HEK293 (cell line): ENCODE data around the gene IL16.

Experiments used
- CTCF ChIA-PET: fragments of 350-600 bp; formaldehyde crosslinking; extraction: SDS; loops from one replicate; lab custom pipeline; 2021; ENCODE audit warnings: antibody characterized with exemption; lab: Yijun Ruan, JAX
- POLR2A ChIA-PET: fragments of 300-600 bp; formaldehyde crosslinking; extraction: SDS; loops from one replicate; lab custom pipeline; 2020; ENCODE audit warnings: antibody characterized with exemption, inconsistent platforms; lab: Yijun Ruan, JAX
- H3K27ac ChIP-seq: fragments of 200-500 bp; sonication (Bioruptor generic); 2 replicates; pipeline ENCODE4 v1.5.1; 2014; ENCODE audit warnings: low read depth, low read length, control low read depth, inconsistent platforms; ENCODE audit errors: extremely low read depth
- H3K36me3 ChIP-seq, 2 experiments: fragments of 200-500 bp in 1 of 2; sonication (Bioruptor generic) in 1 of 2; 1 replicate in 1 of 2; 2 replicates in 1 of 2; pipeline ENCODE4 v1.5.1; 2014 to 2017; ENCODE audit warnings: inconsistent platforms in 2 of 2, low read length in 2 of 2; ENCODE audit not compliant: control insufficient read depth in 2 of 2, insufficient read depth in 1 of 2
- H3K4me1 ChIP-seq: fragments of 200-500 bp; sonication (Bioruptor generic); 2 replicates; pipeline ENCODE4 v1.5.1; 2014; ENCODE audit warnings: mild to moderate bottlenecking, low read length, inconsistent platforms; ENCODE audit not compliant: control insufficient read depth, insufficient read depth
- H3K4me3 ChIP-seq: 2 replicates; pipeline ENCODE4 v1.5.1; 2011; ENCODE audit warnings: low read depth, mild to moderate bottlenecking, control low read depth, low read length, moderate library complexity
- H3K9me3 ChIP-seq: fragments of 200-500 bp; sonication (Bioruptor generic); 2 replicates; pipeline ENCODE4 v1.5.1; 2014; ENCODE audit warnings: low read depth, low read length, inconsistent platforms; ENCODE audit not compliant: control insufficient read depth, insufficient read depth
- HOXC10 ChIP-seq: sonication (generic); formaldehyde crosslinking; IDR thresholded peaks from 2 replicates; pipeline ENCODE4 v1.8.1; 2023; ENCODE audit warnings: mild to moderate bottlenecking, missing genetic modification reagents
- MYNN ChIP-seq: fragments of 450-650 bp; formaldehyde crosslinking; IDR thresholded peaks from 2 replicates; pipeline ENCODE4 v1.5.1; 2016; ENCODE audit warnings: missing biosample characterization, missing genetic modification characterization, borderline replicate concordance
- PRDM1 ChIP-seq: fragments of 450-650 bp; formaldehyde crosslinking; IDR thresholded peaks from 2 replicates; pipeline ENCODE4; 2016; ENCODE audit warnings: missing biosample characterization, missing genetic modification characterization
- PRDM4 ChIP-seq: fragments of 450-650 bp; formaldehyde crosslinking; IDR thresholded peaks from 2 replicates; pipeline ENCODE4 v1.5.1; 2017; ENCODE audit warnings: missing biosample characterization, missing genetic modification characterization
- SP7 ChIP-seq: fragments of 450-650 bp; formaldehyde crosslinking; IDR thresholded peaks from 2 replicates; pipeline ENCODE4 v1.5.1; 2016; ENCODE audit warnings: missing biosample characterization, missing genetic modification characterization
- ZBTB48 ChIP-seq: fragments of 450-650 bp; formaldehyde crosslinking; IDR thresholded peaks from 2 replicates; pipeline ENCODE4 v1.5.1; 2016; ENCODE audit warnings: missing biosample characterization, missing genetic modification characterization
- ZBTB8A ChIP-seq: fragments of 450-650 bp; formaldehyde crosslinking; IDR thresholded peaks from 2 replicates; pipeline ENCODE4 v1.5.1; 2016; ENCODE audit warnings: missing biosample characterization, missing genetic modification characterization
- ZFHX2 ChIP-seq: fragments of 450-650 bp; formaldehyde crosslinking; conservative IDR thresholded peaks from 2 replicates; pipeline ENCODE4 v1.5.1; 2016; ENCODE audit warnings: missing biosample characterization, missing genetic modification characterization
- ZNF146 ChIP-seq: fragments of 450-650 bp; formaldehyde crosslinking; IDR thresholded peaks from 2 replicates; pipeline ENCODE4 v1.5.1; 2016; ENCODE audit warnings: missing biosample characterization, missing genetic modification characterization
- ZNF148 ChIP-seq: fragments of 450-650 bp; formaldehyde crosslinking; IDR thresholded peaks from 2 replicates; pipeline ENCODE4 v1.5.0; 2017; ENCODE audit warnings: missing biosample characterization, missing genetic modification characterization, borderline replicate concordance
- ZNF16 ChIP-seq: fragments of 450-650 bp; formaldehyde crosslinking; IDR thresholded peaks from 2 replicates; pipeline ENCODE4 v1.5.1; 2016; ENCODE audit warnings: low read depth, missing biosample characterization, missing genetic modification characterization
- ZNF280D ChIP-seq: fragments of 450-650 bp; formaldehyde crosslinking; IDR thresholded peaks from 2 replicates; pipeline ENCODE4 v1.5.1; 2016; ENCODE audit warnings: missing biosample characterization, missing genetic modification characterization
- ZNF292 ChIP-seq: fragments of 450-650 bp; formaldehyde crosslinking; IDR thresholded peaks from 2 replicates; pipeline ENCODE4 v1.5.1; 2016; ENCODE audit warnings: low read depth, missing biosample characterization, missing genetic modification characterization, borderline replicate concordance
- ZNF302 ChIP-seq: fragments of 450-650 bp; formaldehyde crosslinking; IDR thresholded peaks from 2 replicates; pipeline ENCODE4 v1.5.1; 2016; ENCODE audit warnings: missing biosample characterization, missing genetic modification characterization, low read depth
- ZNF423 ChIP-seq: fragments of 450-650 bp; formaldehyde crosslinking; IDR thresholded peaks from 2 replicates; pipeline ENCODE4 v1.5.1; 2016; ENCODE audit warnings: missing biosample characterization, missing genetic modification characterization
- ZNF513 ChIP-seq: fragments of 450-650 bp; IDR thresholded peaks from 2 replicates; pipeline ENCODE4 v1.5.1; 2018; ENCODE audit warnings: missing biosample characterization, missing genetic modification characterization
- ZNF610 ChIP-seq: fragments of 450-650 bp; formaldehyde crosslinking; IDR thresholded peaks from 2 replicates; pipeline ENCODE4 v1.5.1; 2016; ENCODE audit warnings: missing biosample characterization, missing genetic modification characterization, borderline replicate concordance
- ZNF670 ChIP-seq: fragments of 450-650 bp; formaldehyde crosslinking; IDR thresholded peaks from 2 replicates; pipeline ENCODE4 v1.5.1; 2016; ENCODE audit warnings: missing biosample characterization, missing genetic modification characterization, low read depth
- ZNF692 ChIP-seq: fragments of 450-650 bp; formaldehyde crosslinking; IDR thresholded peaks from 2 replicates; pipeline ENCODE4 v1.5.1; 2016; ENCODE audit warnings: missing biosample characterization, missing genetic modification characterization
- ZNF785 ChIP-seq: fragments of 450-650 bp; formaldehyde crosslinking; IDR thresholded peaks from 2 replicates; pipeline ENCODE4 v1.5.1; 2016; ENCODE audit warnings: missing biosample characterization, missing genetic modification characterization
- ZNF791 ChIP-seq: fragments of 450-650 bp; formaldehyde crosslinking; IDR thresholded peaks from 2 replicates; pipeline ENCODE4 v1.5.1; 2016; ENCODE audit warnings: missing biosample characterization, missing genetic modification characterization
- ZSCAN16 ChIP-seq: fragments of 450-650 bp; formaldehyde crosslinking; IDR thresholded peaks from 2 replicates; pipeline ENCODE4 v1.5.1; 2016; ENCODE audit warnings: missing biosample characterization, missing genetic modification characterization

Gene IL16

GRCh38 chr15:81313686-81314085 is 117.0 kb downstream of the IL16 start:
- peaks cover 6 to 48% of the 10 kb centered on the region in 2 experiments; a peak in 2 of 3 replicates for H3K36me3 ChIP-seq
- H3K9me3 ChIP-seq, result no peaks in the 10 kb centered on the region
- H3K4me1 ChIP-seq, result no peaks in the 10 kb centered on the region
- no peak overlapping the region for H3K4me3 ChIP-seq
- POLR2A ChIA-PET, result no interaction called here
- no peak for TF ChIP-seq ZNF423
- no peak for TF ChIP-seq MYNN (tag by site-specific recombination)
- TF ChIP-seq ZNF785, result no peak
- no peak for TF ChIP-seq ZNF692
- TF ChIP-seq ZNF791 (tag by site-specific recombination), result no peak
- TF ChIP-seq ZNF146 (tag by site-specific recombination), result no peak
- no peak for TF ChIP-seq HOXC10 (CRISPR knock-in tag)
- TF ChIP-seq, all 188 proteins: peak for 0
- CTCF ChIA-PET, result interaction anchor here (0.6 to 0.8 kb wide), 2 partner anchors 11 to 14 kb away, joined by 3 read pairs; no protein-coding TSS in a partner anchor
- H3K27ac ChIP-seq, result no peak overlapping the region

- POLR2A ChIA-PET, result interaction anchor here (1.2 kb wide), 1 partner anchor 18 kb away, joined by 3 read pairs; no protein-coding TSS in a partner anchor
- H3K27ac ChIP-seq, result no peak overlapping the region
- H3K36me3 ChIP-seq, result peaks cover 6 to 51% of the 10 kb centered on the region in 2 experiments; a peak in 2 of 3 replicates
- CTCF ChIA-PET, result interaction anchor here (0.8 kb wide), 1 partner anchor 11 kb away, joined by 3 read pairs; no protein-coding TSS in a partner anchor
- H3K9me3 ChIP-seq, result no peaks in the 10 kb centered on the region
- H3K4me1 ChIP-seq, result no peaks in the 10 kb centered on the region
- no peak overlapping the region for H3K4me3 ChIP-seq
- TF ChIP-seq ZSCAN16 (tag by site-specific recombination) (no peak), ZBTB48 (tag by site-specific recombination) (no peak), ZNF292 (tag by site-specific recombination) (no peak), HOXC10 (CRISPR knock-in tag) (no peak), PRDM1 (tag by site-specific recombination) (no peak), ZNF513 (tag by site-specific recombination) (no peak), ZNF148 (tag by site-specific recombination) (no peak), ZNF791 (tag by site-specific recombination) (no peak), ZNF670 (tag by site-specific recombination) (no peak), ZNF16 (tag by site-specific recombination) (no peak), PRDM4 (no peak), ZFHX2 (tag by site-specific recombination) (no peak), SP7 (no peak), ZNF280D (tag by site-specific recombination) (no peak), ZNF610 (tag by site-specific recombination) (no peak), ZNF302 (tag by site-specific recombination) (no peak), ZBTB8A (tag by site-specific recombination) (no peak)
Measured at GRCh38 chr15:81314378-81314777, 117.7 kb downstream of the IL16 start.
